Fibroblast of lung (primary cell): Measurements from ENCODE around the gene ACVR1C. TPM values are rescaled to one million over a fixed set of nuclear protein-coding genes. Genes with fewer than 3 reads are reported as not detected.

ENCODE experiments used
- DNase-seq, 2 donors: peaks; one replicate each; pipeline versions ENCODE4 v3.0.0 to v3.0.0-alpha.2; 2010; ENCODE audit warnings: low read depth in 2 of 2
- H2AFZ ChIP-seq: 2 replicates; pipeline ENCODE4 v1.5.1; 2012; ENCODE audit warnings: low read length, control low read depth, inconsistent platforms
- H3K27ac ChIP-seq: 2 replicates; pipeline ENCODE4 v1.5.1; 2011; ENCODE audit warnings: low read length, control low read depth; ENCODE audit not compliant: insufficient read depth
- H3K27me3 ChIP-seq: 2 replicates; pipeline ENCODE4 v1.5.1; 2011; ENCODE audit warnings: mild to moderate bottlenecking, low read length; ENCODE audit not compliant: control insufficient read depth, insufficient read depth
- H3K36me3 ChIP-seq: 2 replicates; pipeline ENCODE4 v1.5.1; 2011; ENCODE audit warnings: low read length; ENCODE audit not compliant: control insufficient read depth, insufficient read depth
- H3K4me1 ChIP-seq: 2 replicates; pipeline ENCODE4 v1.5.1; 2011; ENCODE audit warnings: low read length; ENCODE audit not compliant: control insufficient read depth, insufficient read depth; ENCODE audit errors: extremely low read depth
- H3K4me2 ChIP-seq: 2 replicates; pipeline ENCODE4 v1.5.1; 2011; ENCODE audit warnings: low read length, control low read depth; ENCODE audit not compliant: insufficient read depth; ENCODE audit errors: extremely low read depth
- H3K4me3 ChIP-seq, 4 experiments: fragments of 200-600 bp in 1 of 4; sonication (generic) in 1 of 4; replicated peaks in 1 of 4; 2 replicates each; pipeline ENCODE4 v1.5.1; 2011 to 2016; ENCODE audit warnings: low read length in 4 of 4, low read depth in 3 of 4, mild to moderate bottlenecking in 3 of 4, control low read depth in 2 of 4, inconsistent platforms in 1 of 4, mixed read lengths in 1 of 4; ENCODE audit not compliant: insufficient read depth in 1 of 4; ENCODE audit errors: control extremely low read depth in 1 of 4
- H3K79me2 ChIP-seq: 2 replicates; pipeline ENCODE4 v1.5.1; 2012; ENCODE audit warnings: mild to moderate bottlenecking, low read length, inconsistent platforms; ENCODE audit not compliant: control insufficient read depth, insufficient read depth
- H3K9ac ChIP-seq: 2 replicates; pipeline ENCODE4 v1.5.1; 2011; ENCODE audit warnings: mild to moderate bottlenecking, low read length, control low read depth; ENCODE audit not compliant: insufficient read depth
- H3K9me3 ChIP-seq: 2 replicates; pipeline ENCODE4 v1.5.1; 2012; ENCODE audit warnings: low read depth, low read length; ENCODE audit not compliant: control insufficient read depth, insufficient read depth
- H4K20me1 ChIP-seq: 2 replicates; pipeline ENCODE4 v1.5.1; 2011; ENCODE audit warnings: low read length; ENCODE audit not compliant: control insufficient read depth, insufficient read depth; ENCODE audit errors: extremely low read depth
- EZH2 ChIP-seq: IDR thresholded peaks from 2 replicates; pipeline ENCODE4 v1.5.1; 2012; ENCODE audit warnings: low read length, control low read depth, mild to moderate bottlenecking; ENCODE audit errors: missing control alignments
- polyA plus RNA-seq, 2 donors: library from polyadenylated mRNA; depleted of rRNA in 1 of 2; stranded (reverse) in 1 of 2; unstranded in 1 of 2; fragments of >200 nt; gene quantifications; 2 replicates each; pipeline ENCODE4 v1.2.1, GENCODE V29; 2011 to 2012; ENCODE audit warnings: missing spikeins in 1 of 2
- total RNA-seq: library from RNA; depleted of rRNA; stranded (reverse); fragments of >200 nt; gene quantifications from 2 replicates; pipeline ENCODE4 v1.2.1, GENCODE V29; 2014
- TF ChIP-seq, protein P1 (sequence below), 2 donors: IDR thresholded peaks in 1 of 2; conservative IDR thresholded peaks in 1 of 2; 1 replicate in 1 of 2; 2 replicates in 1 of 2; pipeline ENCODE4 v1.5.1; 2011 to 2012; ENCODE audit warnings: low read length in 2 of 2, control low read depth in 1 of 2, inconsistent platforms in 1 of 2, low read depth in 1 of 2, mild to moderate bottlenecking in 1 of 2

ACVR1C gene
- total and polyA plus RNA-seq, 2 donors (not counting 1 experiment from before 2014, with no cell fraction given): 0.35 to 0.83 TPM

DNA sequence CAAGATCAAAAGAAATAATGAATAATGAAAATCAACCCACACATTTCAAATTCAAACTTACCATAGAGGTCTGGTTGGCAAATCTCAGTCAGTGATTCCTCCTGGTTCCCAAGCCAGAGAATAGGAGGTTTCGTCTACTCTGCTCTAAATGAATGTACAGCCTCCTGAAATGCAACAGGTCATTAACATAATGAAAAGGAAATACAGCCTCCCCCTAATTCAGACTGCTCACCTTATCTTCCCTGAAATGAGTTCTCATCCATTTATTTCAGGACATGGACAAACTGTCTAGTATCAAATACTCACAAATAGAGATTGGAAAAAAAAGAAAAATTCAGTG is 141.4 kb downstream of the ACVR1C start:
- no peaks in the 10 kb centered on the region for H3K36me3 ChIP-seq
- no peaks in the 10 kb centered on the region for H4K20me1 ChIP-seq
- no peaks in the 10 kb centered on the region for H3K9me3 ChIP-seq
- no peak for DNase-seq
- H3K27me3 ChIP-seq: peaks cover 2% of the 10 kb centered on the region
- no peak for TF ChIP-seq EZH2
- TF ChIP-seq, protein P1, sequence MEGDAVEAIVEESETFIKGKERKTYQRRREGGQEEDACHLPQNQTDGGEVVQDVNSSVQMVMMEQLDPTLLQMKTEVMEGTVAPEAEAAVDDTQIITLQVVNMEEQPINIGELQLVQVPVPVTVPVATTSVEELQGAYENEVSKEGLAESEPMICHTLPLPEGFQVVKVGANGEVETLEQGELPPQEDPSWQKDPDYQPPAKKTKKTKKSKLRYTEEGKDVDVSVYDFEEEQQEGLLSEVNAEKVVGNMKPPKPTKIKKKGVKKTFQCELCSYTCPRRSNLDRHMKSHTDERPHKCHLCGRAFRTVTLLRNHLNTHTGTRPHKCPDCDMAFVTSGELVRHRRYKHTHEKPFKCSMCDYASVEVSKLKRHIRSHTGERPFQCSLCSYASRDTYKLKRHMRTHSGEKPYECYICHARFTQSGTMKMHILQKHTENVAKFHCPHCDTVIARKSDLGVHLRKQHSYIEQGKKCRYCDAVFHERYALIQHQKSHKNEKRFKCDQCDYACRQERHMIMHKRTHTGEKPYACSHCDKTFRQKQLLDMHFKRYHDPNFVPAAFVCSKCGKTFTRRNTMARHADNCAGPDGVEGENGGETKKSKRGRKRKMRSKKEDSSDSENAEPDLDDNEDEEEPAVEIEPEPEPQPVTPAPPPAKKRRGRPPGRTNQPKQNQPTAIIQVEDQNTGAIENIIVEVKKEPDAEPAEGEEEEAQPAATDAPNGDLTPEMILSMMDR (conservative IDR thresholded peaks at IDR 0.05 in 1 of 2, IDR thresholded peaks at IDR 0.05 in 1 of 2; ENCODE audit: low read depth in 1 of 2, low read length in 2 of 2): no peak
- H3K4me3 ChIP-seq: no peak overlapping the region
- H3K4me1 ChIP-seq: no peaks in the 10 kb centered on the region
- no peaks in the 10 kb centered on the region for H3K79me2 ChIP-seq
- no peak overlapping the region for H3K9ac ChIP-seq
- H2AFZ ChIP-seq: no peak overlapping the region
- no peak overlapping the region for H3K4me2 ChIP-seq
- H3K27ac ChIP-seq: no peak overlapping the region

DNA sequence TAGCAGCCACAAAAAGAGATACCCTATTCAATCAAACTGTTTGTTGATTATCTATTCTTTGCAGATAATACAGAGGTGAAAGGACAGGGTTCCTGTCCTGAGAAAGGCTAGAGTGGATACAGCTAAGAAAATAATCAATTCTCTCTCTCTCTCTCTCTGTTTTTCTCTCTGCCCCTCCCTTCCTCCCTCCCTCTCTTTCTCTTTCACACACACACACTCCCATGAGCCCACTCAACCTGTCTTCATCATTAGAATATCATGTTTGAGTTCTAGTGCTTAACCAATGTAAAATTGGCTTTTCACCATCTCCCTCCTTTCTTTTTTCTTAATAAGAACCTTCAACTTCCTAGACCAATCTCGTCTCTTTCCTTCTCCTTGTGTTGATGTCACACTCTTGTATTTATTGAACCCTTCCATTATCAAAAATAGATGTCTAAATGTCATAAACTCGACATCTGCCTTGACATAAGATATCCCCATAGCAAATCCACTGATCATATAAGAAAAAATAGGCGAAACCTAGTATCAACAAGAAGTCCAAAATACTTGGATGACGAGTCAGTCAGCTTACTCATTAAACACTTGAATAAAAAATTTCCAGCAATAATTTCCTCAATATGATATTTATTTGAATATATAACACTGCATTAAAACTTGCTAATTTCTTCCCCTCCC is 141.9 kb downstream of the ACVR1C start:
- Histone ChIP-seq H3K27me3 (peaks cover 2% of the 10 kb centered on the region), H2AFZ (no peak overlapping the region), H3K79me2 (no peaks in the 10 kb centered on the region), H3K4me1 (no peaks in the 10 kb centered on the region), H4K20me1 (no peaks in the 10 kb centered on the region), H3K9me3 (no peaks in the 10 kb centered on the region), H3K27ac (no peak overlapping the region), H3K4me3 (no peak overlapping the region), H3K36me3 (no peaks in the 10 kb centered on the region), H3K4me2 (no peak overlapping the region), H3K9ac (no peak overlapping the region)
- no peak for TF ChIP-seq EZH2
- TF ChIP-seq, protein P1 (conservative IDR thresholded peaks at IDR 0.05 in 1 of 2, IDR thresholded peaks at IDR 0.05 in 1 of 2; ENCODE audit: low read depth in 1 of 2, low read length in 2 of 2): no peak
- peak; percentile 36 to 39 for DNase-seq

DNA sequence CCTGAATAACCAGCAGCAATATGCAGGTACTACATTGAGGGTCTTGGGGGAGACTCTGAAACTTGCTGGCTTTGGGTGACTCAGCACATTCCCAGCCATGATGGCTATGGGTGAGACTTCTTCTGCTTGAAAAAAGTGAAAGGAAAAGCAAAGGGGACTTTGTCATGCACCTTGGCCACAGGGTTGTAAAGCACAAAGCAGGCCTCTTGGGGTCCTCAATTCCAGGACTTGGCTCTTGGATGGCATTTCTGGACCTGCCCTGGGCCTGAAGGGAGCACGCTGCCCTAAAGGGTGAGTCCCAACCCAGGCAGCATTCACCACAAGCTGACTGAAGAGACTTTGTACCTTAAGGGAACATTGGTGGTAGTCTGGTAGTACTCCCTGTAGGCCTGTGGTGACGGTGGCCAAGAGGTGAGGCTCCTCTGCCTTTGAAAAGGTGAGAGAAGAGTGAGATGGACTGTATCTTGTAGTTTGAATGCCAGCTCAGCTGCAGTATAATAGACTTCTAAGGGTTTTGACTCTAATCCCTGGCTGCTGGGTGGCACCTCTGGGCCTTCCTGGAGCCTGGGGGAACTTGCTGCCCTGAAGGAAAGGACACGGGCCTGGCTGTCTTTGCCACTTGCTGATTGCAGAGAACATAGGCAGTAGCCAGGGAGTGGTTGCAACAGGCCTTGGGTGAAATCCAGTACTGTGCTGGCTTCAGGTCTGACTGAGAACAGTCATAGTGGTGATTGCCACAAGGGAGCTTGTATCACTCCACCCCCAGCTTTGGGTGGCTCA is 148.3 kb downstream of the ACVR1C start:
- no peaks in the 10 kb centered on the region for H3K9me3 ChIP-seq
- H3K27ac ChIP-seq: no peak overlapping the region
- DNase-seq: peak; percentile 22 to 32
- H3K4me3 ChIP-seq: no peak overlapping the region
- no peak overlapping the region for H3K9ac ChIP-seq
- no peaks in the 10 kb centered on the region for H3K27me3 ChIP-seq
- TF ChIP-seq EZH2: no peak
- TF ChIP-seq, protein P1 (conservative IDR thresholded peaks at IDR 0.05 in 1 of 2, IDR thresholded peaks at IDR 0.05 in 1 of 2; ENCODE audit: low read depth in 1 of 2, low read length in 2 of 2): no peak
- H3K36me3 ChIP-seq: no peaks in the 10 kb centered on the region
- no peak overlapping the region for H3K4me2 ChIP-seq
- no peak overlapping the region for H2AFZ ChIP-seq
- no peaks in the 10 kb centered on the region for H3K4me1 ChIP-seq
- no peaks in the 10 kb centered on the region for H4K20me1 ChIP-seq
- no peaks in the 10 kb centered on the region for H3K79me2 ChIP-seq
